Neural cell (in vitro differentiated cells): Measurements from ENCODE around the gene GAB2. TPM values are rescaled to one million over a fixed set of nuclear protein-coding genes. Genes with fewer than 3 reads are reported as not detected.

Experiments
- H2AFZ ChIP-seq: fragments of 200-600, 300-800 bp; sonication (generic), shearing (Covaris generic); 2 replicates; pipeline ENCODE4 v1.6.0; 2014; ENCODE audit warnings: low read depth, mild to moderate bottlenecking, antibody characterized with exemption, low read length, moderate library complexity
- H3F3A ChIP-seq: fragments of 200-600 bp; shearing (Covaris generic); 2 replicates; pipeline ENCODE4 v1.6.1; 2016; ENCODE audit warnings: mild to moderate bottlenecking, moderate library complexity, mixed read lengths, antibody characterized with exemption, low read length; ENCODE audit not compliant: insufficient read depth, poor library complexity, severe bottlenecking
- H3K27ac ChIP-seq: fragments of 200-600, 300-800 bp; sonication (generic), shearing (Covaris generic); 2 replicates; pipeline ENCODE4 v1.5.1; 2014; ENCODE audit warnings: mild to moderate bottlenecking, low read length, moderate library complexity
- H3K27me3 ChIP-seq: fragments of 300-800, 200-600 bp; sonication (generic), shearing (Covaris generic); 2 replicates; pipeline ENCODE4 v1.6.0; 2014; ENCODE audit warnings: mild to moderate bottlenecking, low read depth, low read length, moderate library complexity; ENCODE audit not compliant: insufficient read depth
- H3K36me3 ChIP-seq: fragments of 300-800, 200-600 bp; sonication (generic), shearing (Covaris generic); 2 replicates; pipeline ENCODE4 v1.5.1; 2014; ENCODE audit warnings: mild to moderate bottlenecking, antibody characterized with exemption, low read length, moderate library complexity; ENCODE audit not compliant: insufficient read depth
- H3K4me2 ChIP-seq: fragments of 300-800, 200-600 bp; sonication (generic), shearing (Covaris generic); 2 replicates; pipeline ENCODE4 v1.6.0; 2014; ENCODE audit warnings: mild to moderate bottlenecking, low read length
- H3K4me3 ChIP-seq: fragments of 300-800, 200-600 bp; sonication (generic), shearing (Covaris generic); 2 replicates; pipeline ENCODE4 v1.5.1; 2014; ENCODE audit warnings: mild to moderate bottlenecking, low read length, moderate library complexity
- H3K79me2 ChIP-seq: fragments of 200-600 bp; shearing (Covaris generic); replicated peaks from 2 replicates; pipeline ENCODE4 v1.6.0; 2014; ENCODE audit warnings: mild to moderate bottlenecking, low read length, moderate library complexity; ENCODE audit not compliant: insufficient read depth
- H3K9ac ChIP-seq: fragments of 300-800, 200-600 bp; sonication (generic), shearing (Covaris generic); 2 replicates; pipeline ENCODE4 v1.6.1; 2016; ENCODE audit warnings: mild to moderate bottlenecking, low read length, mixed read lengths
- H3K9me2 ChIP-seq: fragments of 200-600 bp; shearing (Covaris generic); 2 replicates; pipeline ENCODE4 v1.6.1; 2016; ENCODE audit warnings: mild to moderate bottlenecking, low read length, mixed read lengths; ENCODE audit not compliant: insufficient read depth
- H3K9me3 ChIP-seq: fragments of 200-600, 300-800 bp; sonication (generic), shearing (Covaris generic); 2 replicates; pipeline ENCODE4 v1.6.1; 2016; ENCODE audit warnings: mild to moderate bottlenecking, mixed run types, low read length, moderate library complexity, mixed read lengths
- H4K20me1 ChIP-seq: fragments of 200-600 bp; shearing (Covaris generic); 2 replicates; pipeline ENCODE4 v1.6.1; 2016; ENCODE audit warnings: mild to moderate bottlenecking, mixed run types; ENCODE audit not compliant: insufficient read depth
- EP300 ChIP-seq: fragments of 450-650 bp; conservative IDR thresholded peaks from 2 replicates; pipeline ENCODE4 v1.6.1; 2014; ENCODE audit warnings: antibody characterized with exemption, mild to moderate bottlenecking, moderate library complexity; ENCODE audit not compliant: poor library complexity, severe bottlenecking
- EZH2 ChIP-seq: fragments of 200-600, 300-800 bp; shearing (Covaris generic), sonication (generic); IDR thresholded peaks from 2 replicates; pipeline ENCODE4 v1.6.1; 2014; ENCODE audit warnings: antibody characterized with exemption, low read length, borderline replicate concordance, mild to moderate bottlenecking; ENCODE audit not compliant: insufficient read depth, poor library complexity, severe bottlenecking
- MXI1 ChIP-seq: fragments of 450-650 bp; conservative IDR thresholded peaks from 2 replicates; pipeline ENCODE4 v1.6.1; 2014; ENCODE audit warnings: antibody characterized with exemption, mild to moderate bottlenecking; ENCODE audit not compliant: poor library complexity, severe bottlenecking
- POLR2AphosphoS5 ChIP-seq: IDR thresholded peaks from 2 replicates; pipeline ENCODE4 v1.6.1; 2012
- RAD21 ChIP-seq: fragments of 450-650 bp; conservative IDR thresholded peaks from 2 replicates; pipeline ENCODE4 v1.6.1; 2014; ENCODE audit warnings: antibody characterized with exemption, mild to moderate bottlenecking, moderate library complexity
- SMC3 ChIP-seq: fragments of 450-650 bp; conservative IDR thresholded peaks from 2 replicates; pipeline ENCODE4 v1.6.1; 2014; ENCODE audit warnings: antibody characterized with exemption, mild to moderate bottlenecking, moderate library complexity; ENCODE audit not compliant: poor library complexity
- TAF1 ChIP-seq: IDR thresholded peaks from 2 replicates; pipeline ENCODE4 v1.6.1; 2012; ENCODE audit warnings: low read depth
- polyA plus RNA-seq: library from polyadenylated mRNA; depleted of rRNA; stranded (reverse); fragments of >200 nt; gene quantifications from 2 replicates; pipeline ENCODE4 v1.2.3, GENCODE V29; 2014
- TF ChIP-seq, protein P1 (sequence below): fragments of 450-650 bp; IDR thresholded peaks from 2 replicates; pipeline ENCODE4 v1.5.1; 2014; ENCODE audit warnings: antibody characterized with exemption, mild to moderate bottlenecking, moderate library complexity; ENCODE audit not compliant: poor library complexity, severe bottlenecking
- TF ChIP-seq, protein P2 (sequence below): IDR thresholded peaks from 2 replicates; pipeline ENCODE4 v1.6.1; 2012; ENCODE audit warnings: borderline replicate concordance

Gene GAB2
- polyA plus RNA-seq, 1 donor from 2014 or later: 21.9 TPM

DNA sequence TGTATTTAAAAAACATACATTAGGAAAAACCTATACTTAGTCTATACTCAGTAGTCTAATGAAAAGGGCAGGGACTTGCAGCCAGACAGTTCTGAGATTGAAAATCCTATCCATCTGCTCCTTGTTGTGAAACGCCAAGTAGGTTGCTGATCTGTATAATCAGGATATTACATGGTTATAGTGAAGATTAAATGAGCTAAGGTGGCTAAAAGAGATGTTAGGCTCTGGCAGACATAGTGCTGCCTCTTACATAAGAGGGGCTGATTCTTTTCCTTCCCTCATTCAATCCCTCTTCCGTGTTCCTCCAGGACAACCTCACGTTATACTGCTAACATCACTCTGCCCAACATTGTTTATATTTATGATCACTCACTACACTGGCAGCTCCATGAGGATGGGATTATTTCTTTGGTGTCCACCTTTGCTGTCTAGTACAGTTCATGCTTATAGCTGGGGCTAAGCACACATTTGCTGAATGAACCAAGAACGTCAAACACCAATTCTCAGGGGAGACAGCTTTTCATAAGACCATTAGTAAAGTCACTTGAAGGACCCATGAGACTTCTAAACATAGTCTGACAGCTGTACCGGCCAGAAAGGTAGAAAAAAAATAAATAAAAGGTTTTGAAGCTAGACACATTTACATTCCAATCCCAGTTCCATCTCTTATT is 46.3 kb downstream of the GAB2 start:
- H2AFZ ChIP-seq: no peak overlapping the region
- H3K79me2 ChIP-seq: peaks cover 44% of the 10 kb centered on the region
- TF ChIP-seq EP300: peak; percentile 33
- peak; percentile 63 for TF ChIP-seq POLR2AphosphoS5
- TF ChIP-seq, protein P1, sequence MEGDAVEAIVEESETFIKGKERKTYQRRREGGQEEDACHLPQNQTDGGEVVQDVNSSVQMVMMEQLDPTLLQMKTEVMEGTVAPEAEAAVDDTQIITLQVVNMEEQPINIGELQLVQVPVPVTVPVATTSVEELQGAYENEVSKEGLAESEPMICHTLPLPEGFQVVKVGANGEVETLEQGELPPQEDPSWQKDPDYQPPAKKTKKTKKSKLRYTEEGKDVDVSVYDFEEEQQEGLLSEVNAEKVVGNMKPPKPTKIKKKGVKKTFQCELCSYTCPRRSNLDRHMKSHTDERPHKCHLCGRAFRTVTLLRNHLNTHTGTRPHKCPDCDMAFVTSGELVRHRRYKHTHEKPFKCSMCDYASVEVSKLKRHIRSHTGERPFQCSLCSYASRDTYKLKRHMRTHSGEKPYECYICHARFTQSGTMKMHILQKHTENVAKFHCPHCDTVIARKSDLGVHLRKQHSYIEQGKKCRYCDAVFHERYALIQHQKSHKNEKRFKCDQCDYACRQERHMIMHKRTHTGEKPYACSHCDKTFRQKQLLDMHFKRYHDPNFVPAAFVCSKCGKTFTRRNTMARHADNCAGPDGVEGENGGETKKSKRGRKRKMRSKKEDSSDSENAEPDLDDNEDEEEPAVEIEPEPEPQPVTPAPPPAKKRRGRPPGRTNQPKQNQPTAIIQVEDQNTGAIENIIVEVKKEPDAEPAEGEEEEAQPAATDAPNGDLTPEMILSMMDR: no peak
- TF ChIP-seq EZH2: no peak
- no peak for TF ChIP-seq SMC3
- no peak for TF ChIP-seq TAF1
- no peaks in the 10 kb centered on the region for H3K9me3 ChIP-seq
- H3K4me2 ChIP-seq: no peak overlapping the region
- H3K27ac ChIP-seq: no peak overlapping the region
- peak overlapping the region; percentile 19 for H3K4me3 ChIP-seq
- H3K36me3 ChIP-seq: no peaks in the 10 kb centered on the region
- H3K27me3 ChIP-seq: no peaks in the 10 kb centered on the region
- no peaks in the 10 kb centered on the region for H3F3A ChIP-seq
- no peaks in the 10 kb centered on the region for H3K9me2 ChIP-seq
- H4K20me1 ChIP-seq: no peaks in the 10 kb centered on the region
- H3K9ac ChIP-seq: no peak overlapping the region

DNA sequence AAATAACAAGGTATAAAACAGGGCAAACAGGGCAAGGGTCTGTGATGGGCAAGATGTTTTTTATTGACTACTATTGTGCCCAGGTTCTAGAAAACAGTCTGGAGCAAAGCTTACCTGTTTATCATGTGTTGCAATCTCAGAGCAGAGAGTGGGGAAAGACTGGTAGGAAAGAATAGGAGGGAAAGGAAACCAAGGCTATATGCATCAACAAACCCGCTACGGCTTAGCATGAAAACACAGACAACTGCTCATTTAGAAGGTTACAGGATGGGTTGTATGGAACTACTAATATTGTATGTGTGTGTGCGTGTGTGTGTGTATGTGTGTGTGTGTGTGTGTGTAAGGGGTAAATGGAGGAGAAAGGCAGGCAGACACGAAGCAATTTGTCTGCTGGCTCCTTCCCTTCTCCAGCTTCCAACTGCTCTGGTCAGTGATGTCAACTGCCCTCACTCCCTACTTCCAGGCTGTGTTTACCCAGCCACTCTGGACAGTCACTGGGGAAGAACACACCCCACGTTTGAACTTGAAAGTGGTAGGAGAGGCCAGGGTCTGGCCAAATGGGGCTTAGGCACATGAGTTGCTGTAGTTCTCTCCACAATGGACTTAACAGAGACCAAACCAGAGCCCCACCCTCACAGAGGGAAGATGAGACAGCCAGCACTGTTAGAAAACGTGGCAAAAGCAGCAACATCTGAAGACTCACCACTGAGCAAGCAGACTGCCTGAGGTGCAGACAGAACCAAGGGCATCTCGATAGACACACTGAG is 47.0 kb downstream of the GAB2 start:
- Histone ChIP-seq H3K79me2 (peaks cover 41% of the 10 kb centered on the region), H3K9ac (no peak overlapping the region), H3F3A (no peaks in the 10 kb centered on the region), H3K4me2 (no peak overlapping the region), H2AFZ (no peak overlapping the region), H3K27ac (no peak overlapping the region), H3K9me3 (no peaks in the 10 kb centered on the region), H4K20me1 (no peaks in the 10 kb centered on the region), H3K9me2 (no peaks in the 10 kb centered on the region), H3K4me3 (no peak overlapping the region), H3K36me3 (no peaks in the 10 kb centered on the region), H3K27me3 (no peaks in the 10 kb centered on the region)
- TF ChIP-seq, protein P2, sequence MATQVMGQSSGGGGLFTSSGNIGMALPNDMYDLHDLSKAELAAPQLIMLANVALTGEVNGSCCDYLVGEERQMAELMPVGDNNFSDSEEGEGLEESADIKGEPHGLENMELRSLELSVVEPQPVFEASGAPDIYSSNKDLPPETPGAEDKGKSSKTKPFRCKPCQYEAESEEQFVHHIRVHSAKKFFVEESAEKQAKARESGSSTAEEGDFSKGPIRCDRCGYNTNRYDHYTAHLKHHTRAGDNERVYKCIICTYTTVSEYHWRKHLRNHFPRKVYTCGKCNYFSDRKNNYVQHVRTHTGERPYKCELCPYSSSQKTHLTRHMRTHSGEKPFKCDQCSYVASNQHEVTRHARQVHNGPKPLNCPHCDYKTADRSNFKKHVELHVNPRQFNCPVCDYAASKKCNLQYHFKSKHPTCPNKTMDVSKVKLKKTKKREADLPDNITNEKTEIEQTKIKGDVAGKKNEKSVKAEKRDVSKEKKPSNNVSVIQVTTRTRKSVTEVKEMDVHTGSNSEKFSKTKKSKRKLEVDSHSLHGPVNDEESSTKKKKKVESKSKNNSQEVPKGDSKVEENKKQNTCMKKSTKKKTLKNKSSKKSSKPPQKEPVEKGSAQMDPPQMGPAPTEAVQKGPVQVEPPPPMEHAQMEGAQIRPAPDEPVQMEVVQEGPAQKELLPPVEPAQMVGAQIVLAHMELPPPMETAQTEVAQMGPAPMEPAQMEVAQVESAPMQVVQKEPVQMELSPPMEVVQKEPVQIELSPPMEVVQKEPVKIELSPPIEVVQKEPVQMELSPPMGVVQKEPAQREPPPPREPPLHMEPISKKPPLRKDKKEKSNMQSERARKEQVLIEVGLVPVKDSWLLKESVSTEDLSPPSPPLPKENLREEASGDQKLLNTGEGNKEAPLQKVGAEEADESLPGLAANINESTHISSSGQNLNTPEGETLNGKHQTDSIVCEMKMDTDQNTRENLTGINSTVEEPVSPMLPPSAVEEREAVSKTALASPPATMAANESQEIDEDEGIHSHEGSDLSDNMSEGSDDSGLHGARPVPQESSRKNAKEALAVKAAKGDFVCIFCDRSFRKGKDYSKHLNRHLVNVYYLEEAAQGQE: no peak
- TF ChIP-seq EZH2 (no peak), RAD21 (no peak), POLR2AphosphoS5 (no peak), TAF1 (no peak), EP300 (no peak), MXI1 (no peak), SMC3 (no peak)
- TF ChIP-seq, protein P1: no peak
